CD4-positive, alpha-beta T cell treated with Interleukin-6 for 4 hours (primary cell): ENCODE results near the gene SOX5.

ENCODE experiments used
- DNase-seq: peaks from one replicate; pipeline ENCODE4 v3.0.0-alpha.2; 2020; ENCODE audit warnings: mixed read lengths

Gene SOX5

GRCh38 chr12:23670684-23671083 is 278.8 kb downstream of the SOX5 start:
- DNase-seq: no peak

GRCh38 chr12:23669691-23670090 is 279.8 kb downstream of the SOX5 start:
- DNase-seq: no peak

GRCh38 chr12:23666866-23667265 is 282.6 kb downstream of the SOX5 start:
- no peak for DNase-seq

- DNase-seq: no peak
These were observed 286.5 kb downstream of the SOX5 start for GRCh38 chr12:23662966-23663365.

- no peak for DNase-seq
These were observed 290.3 kb downstream of the SOX5 start for GRCh38 chr12:23659131-23659530.

GRCh38 chr12:23657598-23657997 is 291.9 kb downstream of the SOX5 start:
- no peak for DNase-seq

GRCh38 chr12:23655884-23656283 is 293.6 kb downstream of the SOX5 start:
- DNase-seq: no peak

- DNase-seq: no peak
These were observed 294.4 kb downstream of the SOX5 start for GRCh38 chr12:23655112-23655511.

- no peak for DNase-seq
These were observed 300.9 kb downstream of the SOX5 start for GRCh38 chr12:23648546-23648945.

- DNase-seq: no peak
These were observed 308.7 kb downstream of the SOX5 start for GRCh38 chr12:23640754-23641153.

- DNase-seq: no peak
These were observed 315.1 kb downstream of the SOX5 start for GRCh38 chr12:23634344-23634743.

- no peak for DNase-seq
These were observed 317.6 kb downstream of the SOX5 start for GRCh38 chr12:23631786-23632377.

GRCh38 chr12:23630524-23630923 is 318.9 kb downstream of the SOX5 start:
- DNase-seq: no peak

GRCh38 chr12:23628806-23629205 is 320.7 kb downstream of the SOX5 start:
- no peak for DNase-seq

GRCh38 chr12:23626791-23627190 is 322.7 kb downstream of the SOX5 start:
- DNase-seq: no peak

- DNase-seq: no peak
These were observed 327.6 kb downstream of the SOX5 start for GRCh38 chr12:23621900-23622299.

- DNase-seq: no peak
These were observed 330.8 kb downstream of the SOX5 start for GRCh38 chr12:23618718-23619117.

- no peak for DNase-seq
These were observed 331.7 kb downstream of the SOX5 start for GRCh38 chr12:23617749-23618148.

- no peak for DNase-seq
These were observed 335.2 kb downstream of the SOX5 start for GRCh38 chr12:23614280-23614679.

GRCh38 chr12:23611320-23611719 is 338.1 kb downstream of the SOX5 start:
- no peak for DNase-seq

GRCh38 chr12:23600919-23601318 is 348.6 kb downstream of the SOX5 start:
- DNase-seq: no peak

- no peak for DNase-seq
These were observed 352.9 kb downstream of the SOX5 start for GRCh38 chr12:23596568-23596967.

GRCh38 chr12:23587833-23588559 is 361.5 kb downstream of the SOX5 start:
- no peak for DNase-seq

- no peak for DNase-seq
These were observed 363.7 kb downstream of the SOX5 start for GRCh38 chr12:23585782-23586163.
